DND-41 (cell line): ENCODE data around the gene TM4SF5.

Source experiments
- CTCF ChIP-seq: IDR thresholded peaks from 2 replicates; pipeline ENCODE4 v1.5.1; 2012; ENCODE audit warnings: borderline replicate concordance, low read length, moderate library complexity, mild to moderate bottlenecking; ENCODE audit not compliant: poor library complexity, severe bottlenecking; ENCODE audit errors: extremely low read depth
- EZH2 ChIP-seq: IDR thresholded peaks from 3 replicates; pipeline ENCODE4 v1.6.1; 2012; ENCODE audit warnings: borderline replicate concordance, low read depth, mild to moderate bottlenecking, moderate library complexity, low read length, inconsistent platforms; ENCODE audit not compliant: severe bottlenecking

- no peak for TF ChIP-seq CTCF
- TF ChIP-seq EZH2, result no peak
Measured at GRCh38 chr17:4725646-4726310, 45.9 kb upstream of the TM4SF5 start.
